A549 (cell line): ENCODE measurements around the gene GNA15.

Source experiments
- CTCF ChIP-seq: fragments of >200 bp; sonication (Bioruptor Twin); formaldehyde crosslinking; IDR thresholded peaks from 3 replicates; pipeline ENCODE4 v1.5.1; 2016
- EP300 ChIP-seq, 2 experiments: fragments of >200 bp; sonication (Bioruptor Twin); formaldehyde crosslinking; IDR thresholded peaks; 2 replicates in 1 of 2; 3 replicates in 1 of 2; pipeline ENCODE4 v1.6.1; 2016 to 2017
- JUN ChIP-seq, 2 experiments: fragments of >200 bp; sonication (Bioruptor Twin); formaldehyde crosslinking; IDR thresholded peaks; 2 replicates in 1 of 2; 3 replicates in 1 of 2; pipeline ENCODE4 v1.6.1; 2016 to 2017
- MAZ ChIP-seq: fragments of 150-350 bp; IDR thresholded peaks from 2 replicates; pipeline ENCODE4 v1.6.1; 2014; ENCODE audit warnings: antibody characterized with exemption, low read depth, low read length, borderline replicate concordance
- PBX3 ChIP-seq: IDR thresholded peaks from 2 replicates; pipeline ENCODE4 v1.6.1; 2012
- POLR2A ChIP-seq: IDR thresholded peaks from 2 replicates; pipeline ENCODE4 v1.6.1; 2012; ENCODE audit warnings: mild to moderate bottlenecking, low read length

DNA sequence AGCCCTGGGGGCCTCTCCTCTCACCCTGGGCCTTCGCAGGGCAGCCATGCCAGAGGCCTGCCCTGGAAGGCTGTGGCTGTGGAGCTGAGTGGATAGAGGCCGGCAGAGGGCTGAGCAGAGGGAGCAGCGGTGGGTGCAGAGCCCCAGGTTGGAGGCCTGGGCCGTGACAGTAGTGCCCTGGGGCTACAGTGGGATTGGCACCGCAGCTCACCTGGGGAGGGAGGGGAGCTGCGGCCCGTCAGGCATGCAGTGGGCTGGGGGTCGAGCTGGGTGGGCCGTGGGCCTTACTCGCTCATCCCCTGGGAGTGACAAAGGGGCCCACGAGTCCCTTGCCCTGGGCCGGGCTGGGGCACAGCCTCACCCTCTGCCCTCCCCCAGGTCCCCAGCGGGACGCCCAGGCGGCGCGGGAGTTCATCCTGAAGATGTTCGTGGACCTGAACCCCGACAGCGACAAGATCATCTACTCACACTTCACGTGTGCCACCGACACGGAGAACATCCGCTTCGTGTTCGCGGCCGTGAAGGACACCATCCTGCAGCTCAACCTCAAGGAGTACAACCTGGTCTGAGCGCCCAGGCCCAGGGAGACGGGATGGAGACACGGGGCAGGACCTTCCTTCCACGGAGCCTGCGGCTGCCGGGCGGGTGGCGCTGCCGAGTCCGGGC lies 15.1 kb upstream of the GNA15 start:
- no peak for TF ChIP-seq JUN (IDR thresholded peaks at IDR 0.05)
- TF ChIP-seq PBX3: no peak
- TF ChIP-seq EP300 (IDR thresholded peaks at IDR 0.05): no peak
- no peak for TF ChIP-seq POLR2A
- no peak for TF ChIP-seq CTCF
- TF ChIP-seq MAZ: no peak
